ENCODE data around the gene CST6.

CST6 gene

GRCh38 chr11:65972116-65972515, 39.7 kb upstream of the CST6 start:
- no peak for TF ChIP-seq CTCF (IDR thresholded peaks at IDR 0.05; ENCODE audit: borderline replicate concordance, control extremely low read depth, extremely low read depth, insufficient read depth, missing control alignments)
- in situ Hi-C loops (cut with MboI; ENCODE audit: low sequenced_read_pairs, unreplicated experiment) = no loop called here
- no peak for DNase-seq (ENCODE audit: low spot score)

GRCh38 chr11:65973439-65974110, 38.2 kb upstream of the CST6 start:
- TF ChIP-seq CTCF (IDR thresholded peaks at IDR 0.05; ENCODE audit: borderline replicate concordance, control extremely low read depth, extremely low read depth, insufficient read depth, missing control alignments) = no peak
- no peak for DNase-seq (ENCODE audit: low spot score)
- in situ Hi-C loops (cut with MboI; ENCODE audit: low sequenced_read_pairs, unreplicated experiment) = no loop called here

GRCh38 chr11:65975771-65976170, 36.0 kb upstream of the CST6 start:
- in situ Hi-C loops (cut with MboI; ENCODE audit: low sequenced_read_pairs, unreplicated experiment) = loop anchor here (25.0 kb wide), 1 partner anchor 263 kb away; the partner anchor contains the start of genes KAT5 and RNASEH2C
- no peak for TF ChIP-seq CTCF (IDR thresholded peaks at IDR 0.05; ENCODE audit: borderline replicate concordance, control extremely low read depth, extremely low read depth, insufficient read depth, missing control alignments)
- no peak for DNase-seq (ENCODE audit: low spot score)

GRCh38 chr11:65976216-65977176, 35.3 kb upstream of the CST6 start:
- no peak for DNase-seq (ENCODE audit: low spot score)
- no peak for TF ChIP-seq CTCF (IDR thresholded peaks at IDR 0.05; ENCODE audit: borderline replicate concordance, control extremely low read depth, extremely low read depth, insufficient read depth, missing control alignments)
- in situ Hi-C loops (cut with MboI; ENCODE audit: low sequenced_read_pairs, unreplicated experiment) = loop anchor here (25.0 kb wide), 1 partner anchor 264 kb away; the partner anchor contains the start of genes KAT5 and RNASEH2C

GRCh38 chr11:65977621-65978390, 34.0 kb upstream of the CST6 start:
- no peak for TF ChIP-seq CTCF (IDR thresholded peaks at IDR 0.05; ENCODE audit: borderline replicate concordance, control extremely low read depth, extremely low read depth, insufficient read depth, missing control alignments)
- DNase-seq (ENCODE audit: low spot score) = no peak
- in situ Hi-C loops (cut with MboI; ENCODE audit: low sequenced_read_pairs, unreplicated experiment) = loop anchor here (25.0 kb wide), 1 partner anchor 266 kb away; the partner anchor contains the start of genes KAT5 and RNASEH2C
